ENCODE measurements around the gene PMEL.
"Not testable (repeated sequence)": the region's sequence is repeated elsewhere in the genome, so short reads cannot be mapped to it uniquely, and the experiment has no call there.

Gene PMEL

GRCh38 chr12:55926738-55927587, 38.9 kb downstream of the PMEL start:
- peaks cover 19% of the 10 kb centered on the region for H3K4me1 ChIP-seq (ENCODE audit: control insufficient read depth, insufficient read depth, low read length, poor library complexity, severe bottlenecking)
- DNase-seq, result peak; percentile 84 to 89 (median 86)
- H3K4me3 ChIP-seq (ENCODE audit: insufficient read depth, low read depth, low read length, poor library complexity, severe bottlenecking), result peak overlapping the region; percentile 95
- H3K36me3 ChIP-seq (ENCODE audit: control insufficient read depth, insufficient read depth, low read length), result peaks cover 8% of the 10 kb centered on the region
- no peaks in the 10 kb centered on the region for H3K27me3 ChIP-seq (replicated peaks; ENCODE audit: control insufficient read depth, insufficient read depth, low read length, poor library complexity, severe bottlenecking)
- no peaks in the 10 kb centered on the region for H3K9me3 ChIP-seq (ENCODE audit: control insufficient read depth, low read length)
- H3K27ac ChIP-seq (ENCODE audit: insufficient read depth, low read length, poor library complexity, severe bottlenecking), result peak overlapping the region; percentile 90

- no peaks in the 10 kb centered on the region for H3K27me3 ChIP-seq (replicated peaks; ENCODE audit: control insufficient read depth, insufficient read depth, low read length, poor library complexity, severe bottlenecking)
- no peak for DNase-seq
- peak overlapping the region; percentile 95 for H3K4me3 ChIP-seq (ENCODE audit: insufficient read depth, low read depth, low read length, poor library complexity, severe bottlenecking)
- no peaks in the 10 kb centered on the region for H3K9me3 ChIP-seq (ENCODE audit: control insufficient read depth, low read length)
- H3K27ac ChIP-seq (ENCODE audit: insufficient read depth, low read length, poor library complexity, severe bottlenecking), result peak overlapping the region; percentile 90
- peaks cover 9% of the 10 kb centered on the region for H3K36me3 ChIP-seq (ENCODE audit: control insufficient read depth, insufficient read depth, low read length)
- peaks cover 19% of the 10 kb centered on the region for H3K4me1 ChIP-seq (ENCODE audit: control insufficient read depth, insufficient read depth, low read length, poor library complexity, severe bottlenecking)
These were observed 39.7 kb downstream of the PMEL start for GRCh38 chr12:55925870-55926737.

- peaks cover 15% of the 10 kb centered on the region for H3K36me3 ChIP-seq (ENCODE audit: control insufficient read depth, insufficient read depth, low read length)
- no peak overlapping the region for H3K27ac ChIP-seq (ENCODE audit: insufficient read depth, low read length, poor library complexity, severe bottlenecking)
- no peaks in the 10 kb centered on the region for H3K9me3 ChIP-seq (ENCODE audit: control insufficient read depth, low read length)
- DNase-seq, result no peak
- H3K27me3 ChIP-seq (replicated peaks; ENCODE audit: control insufficient read depth, insufficient read depth, low read length, poor library complexity, severe bottlenecking), result no peaks in the 10 kb centered on the region
- H3K4me3 ChIP-seq (ENCODE audit: insufficient read depth, low read depth, low read length, poor library complexity, severe bottlenecking), result no peak overlapping the region
- H3K4me1 ChIP-seq (ENCODE audit: control insufficient read depth, insufficient read depth, low read length, poor library complexity, severe bottlenecking), result peaks cover 19% of the 10 kb centered on the region
These were observed 40.5 kb downstream of the PMEL start for GRCh38 chr12:55925371-55925770.

- H3K27ac ChIP-seq (ENCODE audit: insufficient read depth, low read length, poor library complexity, severe bottlenecking); H3K27me3 ChIP-seq (replicated peaks; ENCODE audit: control insufficient read depth, insufficient read depth, low read length, poor library complexity, severe bottlenecking); DNase-seq; H3K9me3 ChIP-seq (ENCODE audit: control insufficient read depth, low read length); H3K4me3 ChIP-seq (ENCODE audit: insufficient read depth, low read depth, low read length, poor library complexity, severe bottlenecking); H3K4me1 ChIP-seq (ENCODE audit: control insufficient read depth, insufficient read depth, low read length, poor library complexity, severe bottlenecking): not testable (repeated sequence)
- peaks cover 15% of the 10 kb centered on the region for H3K36me3 ChIP-seq (ENCODE audit: control insufficient read depth, insufficient read depth, low read length)
These were observed 42.2 kb downstream of the PMEL start for GRCh38 chr12:55923648-55924047.

- Histone ChIP-seq H3K27me3 (replicated peaks; ENCODE audit: control insufficient read depth, insufficient read depth, low read length, poor library complexity, severe bottlenecking) (no peaks in the 10 kb centered on the region), H3K4me1 (ENCODE audit: control insufficient read depth, insufficient read depth, low read length, poor library complexity, severe bottlenecking) (peaks cover 10% of the 10 kb centered on the region), H3K27ac (ENCODE audit: insufficient read depth, low read length, poor library complexity, severe bottlenecking) (no peak overlapping the region), H3K4me3 (ENCODE audit: insufficient read depth, low read depth, low read length, poor library complexity, severe bottlenecking) (no peak overlapping the region), H3K9me3 (ENCODE audit: control insufficient read depth, low read length) (no peaks in the 10 kb centered on the region), H3K36me3 (ENCODE audit: control insufficient read depth, insufficient read depth, low read length) (peaks cover 15% of the 10 kb centered on the region)
- no peak for DNase-seq
These were observed 43.7 kb downstream of the PMEL start for GRCh38 chr12:55922126-55922525.

GRCh38 chr12:55919032-55919431, 46.8 kb downstream of the PMEL start:
- not testable (repeated sequence) for H3K9me3 ChIP-seq (ENCODE audit: control insufficient read depth, low read length); H3K4me3 ChIP-seq (ENCODE audit: insufficient read depth, low read depth, low read length, poor library complexity, severe bottlenecking); DNase-seq; H3K27me3 ChIP-seq (replicated peaks; ENCODE audit: control insufficient read depth, insufficient read depth, low read length, poor library complexity, severe bottlenecking); H3K4me1 ChIP-seq (ENCODE audit: control insufficient read depth, insufficient read depth, low read length, poor library complexity, severe bottlenecking); H3K27ac ChIP-seq (ENCODE audit: insufficient read depth, low read length, poor library complexity, severe bottlenecking)
- peaks cover 15% of the 10 kb centered on the region for H3K36me3 ChIP-seq (ENCODE audit: control insufficient read depth, insufficient read depth, low read length)

GRCh38 chr12:55915482-55915859, 50.4 kb downstream of the PMEL start:
- peaks cover 2% of the 10 kb centered on the region for H3K36me3 ChIP-seq (ENCODE audit: control insufficient read depth, insufficient read depth, low read length)
- no peaks in the 10 kb centered on the region for H3K27me3 ChIP-seq (replicated peaks; ENCODE audit: control insufficient read depth, insufficient read depth, low read length, poor library complexity, severe bottlenecking)
- no peaks in the 10 kb centered on the region for H3K9me3 ChIP-seq (ENCODE audit: control insufficient read depth, low read length)
- H3K4me3 ChIP-seq (ENCODE audit: insufficient read depth, low read depth, low read length, poor library complexity, severe bottlenecking), result no peak overlapping the region
- no peak overlapping the region for H3K27ac ChIP-seq (ENCODE audit: insufficient read depth, low read length, poor library complexity, severe bottlenecking)
- H3K4me1 ChIP-seq (ENCODE audit: control insufficient read depth, insufficient read depth, low read length, poor library complexity, severe bottlenecking), result peaks cover 8% of the 10 kb centered on the region
- DNase-seq, result no peak

GRCh38 chr12:55912908-55913307, 52.9 kb downstream of the PMEL start:
- no peak overlapping the region for H3K27ac ChIP-seq (ENCODE audit: insufficient read depth, low read length, poor library complexity, severe bottlenecking)
- H3K9me3 ChIP-seq (ENCODE audit: control insufficient read depth, low read length), result no peaks in the 10 kb centered on the region
- H3K4me3 ChIP-seq (ENCODE audit: insufficient read depth, low read depth, low read length, poor library complexity, severe bottlenecking), result no peak overlapping the region
- H3K27me3 ChIP-seq (replicated peaks; ENCODE audit: control insufficient read depth, insufficient read depth, low read length, poor library complexity, severe bottlenecking), result no peaks in the 10 kb centered on the region
- no peak for DNase-seq
- peaks cover 8% of the 10 kb centered on the region for H3K4me1 ChIP-seq (ENCODE audit: control insufficient read depth, insufficient read depth, low read length, poor library complexity, severe bottlenecking)
- H3K36me3 ChIP-seq (ENCODE audit: control insufficient read depth, insufficient read depth, low read length), result peaks cover 2% of the 10 kb centered on the region

- no peaks in the 10 kb centered on the region for H3K27me3 ChIP-seq (replicated peaks; ENCODE audit: control insufficient read depth, insufficient read depth, low read length, poor library complexity, severe bottlenecking)
- no peak for DNase-seq
- no peak overlapping the region for H3K27ac ChIP-seq (ENCODE audit: insufficient read depth, low read length, poor library complexity, severe bottlenecking)
- peaks cover 2% of the 10 kb centered on the region for H3K36me3 ChIP-seq (ENCODE audit: control insufficient read depth, insufficient read depth, low read length)
- no peak overlapping the region for H3K4me3 ChIP-seq (ENCODE audit: insufficient read depth, low read depth, low read length, poor library complexity, severe bottlenecking)
- H3K4me1 ChIP-seq (ENCODE audit: control insufficient read depth, insufficient read depth, low read length, poor library complexity, severe bottlenecking), result peaks cover 3% of the 10 kb centered on the region
- H3K9me3 ChIP-seq (ENCODE audit: control insufficient read depth, low read length), result no peaks in the 10 kb centered on the region
These were observed 56.3 kb downstream of the PMEL start for GRCh38 chr12:55909513-55909884.
